GM12878 (cell line): Measurements from ENCODE around the gene CHMP1A. TPM values are rescaled to one million over a fixed set of nuclear protein-coding genes. Genes with fewer than 3 reads are reported as not detected.

Experiments used
- BHLHE40 ChIP-seq, 2 experiments: fragments of 450-650 bp in 1 of 2; IDR thresholded peaks; 2 replicates each; pipeline ENCODE4 v1.6.1; 2011 to 2017; ENCODE audit warnings: low read depth in 2 of 2, borderline replicate concordance in 1 of 2, improper control_type of control experiment in 1 of 2, low read length in 1 of 2, mild to moderate bottlenecking in 1 of 2
- CBFB ChIP-seq: IDR thresholded peaks from 2 replicates; pipeline ENCODE4 v1.6.1; 2016; ENCODE audit warnings: antibody characterized with exemption, low read depth
- CHD4 ChIP-seq: fragments of 200-600 bp; sonication (generic); IDR thresholded peaks from 2 replicates; pipeline ENCODE4 v1.6.1; 2016; ENCODE audit warnings: mild to moderate bottlenecking
- CREB1 ChIP-seq: IDR thresholded peaks from 2 replicates; pipeline ENCODE4 v1.6.1; 2012; ENCODE audit warnings: low read depth, mild to moderate bottlenecking, inconsistent platforms
- ESRRA ChIP-seq: IDR thresholded peaks from 2 replicates; pipeline ENCODE4 v1.6.1; 2012; ENCODE audit warnings: mild to moderate bottlenecking, low read length, improper control_type of control experiment
- ETV6 ChIP-seq, 2 experiments: fragments of 450-650 bp in 1 of 2; IDR thresholded peaks in 1 of 2; conservative IDR thresholded peaks in 1 of 2; 2 replicates each; pipeline ENCODE4 v1.6.1; 2014; ENCODE audit warnings: antibody characterized with exemption in 1 of 2, borderline replicate concordance in 1 of 2, low read depth in 1 of 2, mild to moderate bottlenecking in 1 of 2, moderate library complexity in 1 of 2
- HCFC1 ChIP-seq: fragments of 150-350 bp; IDR thresholded peaks from 2 replicates; pipeline ENCODE4 v1.6.1; 2014; ENCODE audit warnings: low read length
- MXI1 ChIP-seq: fragments of 150-350 bp; IDR thresholded peaks from 2 replicates; pipeline ENCODE4 v1.6.1; 2011; ENCODE audit warnings: low read depth, mild to moderate bottlenecking, inconsistent platforms, low read length, improper control_type of control experiment
- NBN ChIP-seq: fragments of 450-650 bp; IDR thresholded peaks from 2 replicates; pipeline ENCODE4 v1.6.1; 2016
- POLR2AphosphoS2 ChIP-seq: IDR thresholded peaks from 2 replicates; pipeline ENCODE4 v1.6.1; 2011; ENCODE audit warnings: low read depth, mild to moderate bottlenecking, low read length, improper control_type of control experiment, moderate library complexity
- RB1 ChIP-seq: fragments of 450-650 bp; formaldehyde crosslinking; IDR thresholded peaks from 2 replicates; pipeline ENCODE4 v1.6.1; 2017; ENCODE audit warnings: mild to moderate bottlenecking, borderline replicate concordance
- RBBP5 ChIP-seq: fragments of 200-600 bp; sonication (generic); conservative IDR thresholded peaks from 2 replicates; pipeline ENCODE4 v1.6.1; 2016
- SIN3A ChIP-seq: IDR thresholded peaks from 2 replicates; pipeline ENCODE4 v1.6.1; 2012; ENCODE audit warnings: low read depth, low read length, improper control_type of control experiment
- TAF1 ChIP-seq: IDR thresholded peaks from 2 replicates; pipeline ENCODE4 v1.6.1; 2011; ENCODE audit warnings: mild to moderate bottlenecking, low read depth, low read length, borderline replicate concordance
- ZNF207 ChIP-seq: fragments of 450-650 bp; IDR thresholded peaks from 2 replicates; pipeline ENCODE4 v1.6.1; 2014; ENCODE audit warnings: antibody characterized with exemption, mild to moderate bottlenecking, borderline replicate concordance
- ZNF384 ChIP-seq: IDR thresholded peaks from 2 replicates; pipeline ENCODE4 v1.6.1; 2012; ENCODE audit warnings: low read depth, mild to moderate bottlenecking, low read length, improper control_type of control experiment, borderline replicate concordance
- polyA plus RNA-seq, 11 experiments: library from polyadenylated mRNA; depleted of rRNA in 4 of 11; unstranded in 6 of 11; stranded (reverse) in 5 of 11; fragments of >200 nt; fragmentation: Nextera tagmentation in 4 of 11; fragmentation: Illumina TruSeq in 1 of 11; extraction: Ambion mirVana in 4 of 11; extraction: Trizol in 1 of 11; gene quantifications; 1 replicate in 1 of 11; 2 replicates in 10 of 11; pipeline versions ENCODE4 v1.2.1 to v1.2.3, GENCODE V29; 2011 to 2016; ENCODE audit warnings: inconsistent platforms in 2 of 11, missing spikeins in 2 of 11, low read depth in 1 of 11
- total RNA-seq, 4 experiments: library from RNA; depleted of rRNA in 3 of 4; stranded (reverse); fragments of >200 nt in 3 of 4; fragmentation: Illumina TruSeq in 1 of 4; extraction: Trizol in 1 of 4; gene quantifications; 2 replicates each; pipeline versions ENCODE4 v1.2.1 to v1.2.3, GENCODE V29; 2013 to 2021
- TF ChIP-seq, protein P1 (sequence below), 3 experiments: IDR thresholded peaks in 2 of 3; conservative IDR thresholded peaks in 1 of 3; 2 replicates each; pipeline ENCODE4 v1.5.1; 2011; ENCODE audit warnings: low read depth in 3 of 3, low read length in 3 of 3, mild to moderate bottlenecking in 3 of 3, control low read depth in 2 of 3, moderate library complexity in 2 of 3, inconsistent platforms in 1 of 3, mixed read lengths in 1 of 3; ENCODE audit not compliant: control insufficient read depth in 2 of 3, insufficient read depth in 1 of 3; ENCODE audit errors: extremely low read depth in 1 of 3
- TF ChIP-seq, protein P2 (sequence below): fragments of 450-650 bp; IDR thresholded peaks from 2 replicates; pipeline ENCODE4 v1.6.1; 2017; ENCODE audit warnings: borderline replicate concordance
- TF ChIP-seq, protein P3 (sequence below): fragments of 450-650 bp; conservative IDR thresholded peaks from 2 replicates; pipeline ENCODE4 v1.6.1; 2017; ENCODE audit warnings: mild to moderate bottlenecking, moderate library complexity

CHMP1A gene
- total and polyA plus RNA-seq, 10 of the 15 experiments (the other 5 are each of a cell fraction or from before 2014, with no cell fraction given), result 1.0 to 86.7 (median 54.7) TPM

DNA sequence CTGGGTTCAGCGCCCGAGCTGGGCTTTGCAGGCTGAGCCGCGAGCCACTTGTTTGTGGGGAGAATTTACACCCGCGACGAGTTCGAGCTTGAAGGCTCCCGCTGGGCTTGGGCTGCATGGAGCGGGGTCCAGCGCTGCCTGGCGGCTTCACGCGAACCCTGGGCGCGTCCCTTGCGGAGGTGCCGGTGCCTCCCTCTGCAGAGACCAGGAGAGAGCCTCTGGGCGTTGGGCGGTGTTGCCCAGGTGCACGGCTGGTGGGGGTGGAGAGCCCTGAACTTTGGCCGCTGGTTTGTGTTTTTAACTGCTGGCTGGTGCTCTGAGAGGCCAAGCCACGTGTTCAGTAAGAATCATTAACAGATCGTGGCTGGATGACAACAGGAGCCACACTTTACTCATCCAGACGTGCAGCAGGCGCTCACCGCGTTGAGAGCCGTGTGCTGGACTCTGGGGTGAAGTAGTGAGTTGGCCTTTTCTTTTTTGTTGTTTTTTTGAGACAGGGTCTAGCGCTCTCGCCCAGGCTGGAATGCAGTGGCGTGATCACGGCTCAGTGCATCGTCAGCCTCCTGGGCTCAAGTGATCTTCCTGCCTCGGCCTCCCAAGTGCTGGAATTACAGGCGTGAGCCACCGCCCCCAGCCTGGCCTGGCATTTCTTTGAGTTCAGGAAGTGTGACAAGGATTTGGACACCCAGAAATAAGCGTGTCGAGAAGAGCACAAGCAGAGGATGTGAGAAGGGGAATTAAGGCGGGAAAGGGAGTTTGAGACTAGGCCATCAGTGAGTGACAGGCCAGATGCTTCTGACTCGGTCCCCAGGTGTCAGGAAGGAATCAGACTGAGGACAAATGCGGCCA is 29.8 kb upstream of the CHMP1A start (continued):
- TF ChIP-seq, protein P1, sequence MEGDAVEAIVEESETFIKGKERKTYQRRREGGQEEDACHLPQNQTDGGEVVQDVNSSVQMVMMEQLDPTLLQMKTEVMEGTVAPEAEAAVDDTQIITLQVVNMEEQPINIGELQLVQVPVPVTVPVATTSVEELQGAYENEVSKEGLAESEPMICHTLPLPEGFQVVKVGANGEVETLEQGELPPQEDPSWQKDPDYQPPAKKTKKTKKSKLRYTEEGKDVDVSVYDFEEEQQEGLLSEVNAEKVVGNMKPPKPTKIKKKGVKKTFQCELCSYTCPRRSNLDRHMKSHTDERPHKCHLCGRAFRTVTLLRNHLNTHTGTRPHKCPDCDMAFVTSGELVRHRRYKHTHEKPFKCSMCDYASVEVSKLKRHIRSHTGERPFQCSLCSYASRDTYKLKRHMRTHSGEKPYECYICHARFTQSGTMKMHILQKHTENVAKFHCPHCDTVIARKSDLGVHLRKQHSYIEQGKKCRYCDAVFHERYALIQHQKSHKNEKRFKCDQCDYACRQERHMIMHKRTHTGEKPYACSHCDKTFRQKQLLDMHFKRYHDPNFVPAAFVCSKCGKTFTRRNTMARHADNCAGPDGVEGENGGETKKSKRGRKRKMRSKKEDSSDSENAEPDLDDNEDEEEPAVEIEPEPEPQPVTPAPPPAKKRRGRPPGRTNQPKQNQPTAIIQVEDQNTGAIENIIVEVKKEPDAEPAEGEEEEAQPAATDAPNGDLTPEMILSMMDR (IDR thresholded peaks at IDR 0.05 in 2 of 3, conservative IDR thresholded peaks at IDR 0.05 in 1 of 3; ENCODE audit: control insufficient read depth in 2 of 3, extremely low read depth in 1 of 3, insufficient read depth in 1 of 3, low read depth in 3 of 3, low read length in 3 of 3), result no peak
- TF ChIP-seq CHD4, result no peak
- TF ChIP-seq CREB1, result no peak
- TF ChIP-seq HCFC1, result 0 out of 2 replicates have a peak, but pooled peaks have one; percentile 19
- TF ChIP-seq BHLHE40 (IDR thresholded peaks at IDR 0.05; ENCODE audit: borderline replicate concordance in 1 of 2, low read depth in 2 of 2, low read length in 1 of 2), result peak in 1 of 2 experiments; percentile 57; a peak in 2 of 4 replicates
- no peak for TF ChIP-seq ESRRA
- no peak for TF ChIP-seq TAF1
- TF ChIP-seq ZNF207, result no peak
- no peak for TF ChIP-seq CBFB
- no peak for TF ChIP-seq RBBP5
- TF ChIP-seq NBN, result no peak
- TF ChIP-seq, protein P2, sequence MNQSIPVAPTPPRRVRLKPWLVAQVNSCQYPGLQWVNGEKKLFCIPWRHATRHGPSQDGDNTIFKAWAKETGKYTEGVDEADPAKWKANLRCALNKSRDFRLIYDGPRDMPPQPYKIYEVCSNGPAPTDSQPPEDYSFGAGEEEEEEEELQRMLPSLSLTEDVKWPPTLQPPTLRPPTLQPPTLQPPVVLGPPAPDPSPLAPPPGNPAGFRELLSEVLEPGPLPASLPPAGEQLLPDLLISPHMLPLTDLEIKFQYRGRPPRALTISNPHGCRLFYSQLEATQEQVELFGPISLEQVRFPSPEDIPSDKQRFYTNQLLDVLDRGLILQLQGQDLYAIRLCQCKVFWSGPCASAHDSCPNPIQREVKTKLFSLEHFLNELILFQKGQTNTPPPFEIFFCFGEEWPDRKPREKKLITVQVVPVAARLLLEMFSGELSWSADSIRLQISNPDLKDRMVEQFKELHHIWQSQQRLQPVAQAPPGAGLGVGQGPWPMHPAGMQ, result no peak
- no peak for TF ChIP-seq ETV6 (conservative IDR thresholded peaks at IDR 0.05 in 1 of 2, IDR thresholded peaks at IDR 0.05 in 1 of 2; ENCODE audit: borderline replicate concordance in 1 of 2, low read depth in 1 of 2)
- TF ChIP-seq MXI1, result peak; percentile 85
- no peak for TF ChIP-seq POLR2AphosphoS2
- TF ChIP-seq ZNF384, result no peak
- TF ChIP-seq RB1, result no peak
- TF ChIP-seq, protein P3, sequence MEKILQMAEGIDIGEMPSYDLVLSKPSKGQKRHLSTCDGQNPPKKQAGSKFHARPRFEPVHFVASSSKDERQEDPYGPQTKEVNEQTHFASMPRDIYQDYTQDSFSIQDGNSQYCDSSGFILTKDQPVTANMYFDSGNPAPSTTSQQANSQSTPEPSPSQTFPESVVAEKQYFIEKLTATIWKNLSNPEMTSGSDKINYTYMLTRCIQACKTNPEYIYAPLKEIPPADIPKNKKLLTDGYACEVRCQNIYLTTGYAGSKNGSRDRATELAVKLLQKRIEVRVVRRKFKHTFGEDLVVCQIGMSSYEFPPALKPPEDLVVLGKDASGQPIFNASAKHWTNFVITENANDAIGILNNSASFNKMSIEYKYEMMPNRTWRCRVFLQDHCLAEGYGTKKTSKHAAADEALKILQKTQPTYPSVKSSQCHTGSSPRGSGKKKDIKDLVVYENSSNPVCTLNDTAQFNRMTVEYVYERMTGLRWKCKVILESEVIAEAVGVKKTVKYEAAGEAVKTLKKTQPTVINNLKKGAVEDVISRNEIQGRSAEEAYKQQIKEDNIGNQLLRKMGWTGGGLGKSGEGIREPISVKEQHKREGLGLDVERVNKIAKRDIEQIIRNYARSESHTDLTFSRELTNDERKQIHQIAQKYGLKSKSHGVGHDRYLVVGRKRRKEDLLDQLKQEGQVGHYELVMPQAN, result peak; percentile 36; the same call in 1 of the 2 replicates
- no peak; the same call in 1 of the 2 replicates for TF ChIP-seq SIN3A
- TF ChIP-seq, all 136 proteins: peak for 19
